Mesenchymal stem cell (in vitro differentiated cells and primary cell): Measurements from ENCODE around the gene TSEN54.
A peak's percentile ranks its signal among the peaks of the same experiment; 100 is the strongest.

Experiments
- DNase-seq: peaks from one replicate; pipeline ENCODE4 v3.0.0-alpha.2; 2013
- H2AFZ ChIP-seq: one replicate; pipeline ENCODE4 v1.6.1; 2013; ENCODE audit warnings: low read depth, mild to moderate bottlenecking, control low read depth, inconsistent platforms, low read length, moderate library complexity
- H2AK5ac ChIP-seq: 2 replicates; pipeline ENCODE4 v1.6.1; 2013; ENCODE audit warnings: low read length, moderate library complexity, mild to moderate bottlenecking, inconsistent platforms; ENCODE audit not compliant: severe bottlenecking
- H2BK120ac ChIP-seq: one replicate; pipeline ENCODE4 v1.6.1; 2013; ENCODE audit warnings: low read depth, mild to moderate bottlenecking, inconsistent platforms, low read length, moderate library complexity
- H2BK12ac ChIP-seq, 2 experiments: one replicate each; pipeline ENCODE4 v1.6.1; 2013; ENCODE audit warnings: inconsistent platforms in 2 of 2, low read length in 2 of 2, mild to moderate bottlenecking in 2 of 2, moderate library complexity in 2 of 2, control low read depth in 1 of 2
- H2BK15ac ChIP-seq: one replicate; pipeline ENCODE4 v1.6.1; 2013; ENCODE audit warnings: mild to moderate bottlenecking, low read depth, inconsistent platforms; ENCODE audit not compliant: poor library complexity, severe bottlenecking
- H2BK5ac ChIP-seq: 2 replicates; pipeline ENCODE4 v1.6.1; 2013; ENCODE audit warnings: low read depth, mild to moderate bottlenecking, low read length, control low read depth, inconsistent platforms; ENCODE audit not compliant: poor library complexity, severe bottlenecking
- H3K14ac ChIP-seq, 2 experiments: one replicate each; pipeline ENCODE4 v1.6.1; 2013; ENCODE audit warnings: inconsistent platforms in 2 of 2, low read length in 2 of 2, control low read depth in 1 of 2, mild to moderate bottlenecking in 1 of 2, moderate library complexity in 1 of 2
- H3K18ac ChIP-seq, 2 experiments: one replicate each; pipeline ENCODE4 v1.6.1; 2013; ENCODE audit warnings: inconsistent platforms in 2 of 2, low read length in 2 of 2, control low read depth in 1 of 2, low read depth in 1 of 2, mild to moderate bottlenecking in 1 of 2
- H3K23ac ChIP-seq, 2 experiments: one replicate each; pipeline ENCODE4 v1.6.1; 2013; ENCODE audit warnings: inconsistent platforms in 2 of 2, low read length in 2 of 2, mild to moderate bottlenecking in 2 of 2, moderate library complexity in 2 of 2, control low read depth in 1 of 2
- H3K27ac ChIP-seq: 2 replicates; pipeline ENCODE4 v1.5.1; 2013; ENCODE audit warnings: mild to moderate bottlenecking, moderate library complexity, low read length, control low read depth, inconsistent platforms; ENCODE audit not compliant: poor library complexity, severe bottlenecking
- H3K27me3 ChIP-seq, 2 experiments: 2 replicates each; pipeline versions ENCODE4 v1.6.1 to v1.7.0; 2013; ENCODE audit warnings: low read length in 2 of 2, mild to moderate bottlenecking in 2 of 2, moderate library complexity in 2 of 2, control low read depth in 1 of 2, inconsistent platforms in 1 of 2; ENCODE audit not compliant: control insufficient read depth in 1 of 2, insufficient read depth in 1 of 2
- H3K36me3 ChIP-seq, 2 experiments: 2 replicates each; pipeline versions ENCODE4 v1.6.1 to v1.7.0; 2013; ENCODE audit warnings: low read length in 2 of 2, control low read depth in 1 of 2, inconsistent platforms in 1 of 2, low read depth in 1 of 2, mild to moderate bottlenecking in 1 of 2; ENCODE audit not compliant: insufficient read depth in 2 of 2, control insufficient read depth in 1 of 2
- H3K4ac ChIP-seq, 2 experiments: one replicate each; pipeline ENCODE4 v1.6.1; 2013; ENCODE audit warnings: inconsistent platforms in 2 of 2, low read length in 2 of 2, mild to moderate bottlenecking in 2 of 2, moderate library complexity in 2 of 2, control low read depth in 1 of 2, low read depth in 1 of 2
- H3K4me1 ChIP-seq: 2 replicates; pipeline ENCODE4 v1.6.1; 2013; ENCODE audit warnings: low read depth, low read length, control low read depth; ENCODE audit not compliant: control insufficient read depth, insufficient read depth
- H3K4me2 ChIP-seq: 2 replicates; pipeline ENCODE4 v1.6.1; 2013; ENCODE audit warnings: low read length, mild to moderate bottlenecking, inconsistent platforms; ENCODE audit not compliant: poor library complexity, severe bottlenecking
- H3K4me3 ChIP-seq, 2 experiments: 2 replicates each; pipeline versions ENCODE4 v1.5.1 to v1.7.0; 2013; ENCODE audit warnings: low read length in 2 of 2, mild to moderate bottlenecking in 2 of 2, control low read depth in 1 of 2, low read depth in 1 of 2; ENCODE audit not compliant: insufficient read depth in 1 of 2
- H3K79me1 ChIP-seq: replicated peaks from 2 replicates; pipeline ENCODE4 v1.6.1; 2013; ENCODE audit warnings: mild to moderate bottlenecking, control low read depth, low read length, inconsistent platforms; ENCODE audit not compliant: poor library complexity, severe bottlenecking
- H3K9ac ChIP-seq: 2 replicates; pipeline ENCODE4 v1.7.0; 2013; ENCODE audit warnings: mild to moderate bottlenecking, low read length, moderate library complexity
- H3K9me3 ChIP-seq: 2 replicates; pipeline ENCODE4 v1.7.0; 2013; ENCODE audit warnings: mild to moderate bottlenecking, low read length; ENCODE audit not compliant: control insufficient read depth
- H4K8ac ChIP-seq: one replicate; pipeline ENCODE4 v1.6.1; 2013; ENCODE audit warnings: inconsistent platforms, mild to moderate bottlenecking, low read length, moderate library complexity
- H4K91ac ChIP-seq: one replicate; pipeline ENCODE4 v1.6.1; 2013; ENCODE audit warnings: mild to moderate bottlenecking, low read length, inconsistent platforms
- WGBS: methylation state at CpG from one replicate; pipeline ENCODE4 v1.1.7; 2013; ENCODE audit warnings: mixed read lengths; 5-methylcytosine and 5-hydroxymethylcytosine counted together

The TSEN54 gene

GRCh38 chr17:75571885-75572215 is 55.5 kb downstream of the TSEN54 start:
- Histone ChIP-seq H3K27ac (no peak overlapping the region), H3K14ac (no peak overlapping the region), H3K23ac (no peak overlapping the region), H4K8ac (no peak overlapping the region), H2AK5ac (no peak overlapping the region), H3K4me1 (peaks cover 7% of the 10 kb centered on the region), H2AFZ (no peak overlapping the region), H2BK5ac (no peak overlapping the region), H2BK120ac (no peak overlapping the region), H3K4me2 (no peak overlapping the region), H3K79me1 (no peaks in the 10 kb centered on the region), H3K27me3 (peaks cover 0 to 52% of the 10 kb centered on the region in 2 experiments), H4K91ac (peak overlapping the region; percentile 19), H2BK12ac (no peak overlapping the region), H2BK15ac (no peak overlapping the region), H3K4me3 (no peak overlapping the region), H3K9ac (no peak overlapping the region), H3K18ac (peak overlapping the region in 1 of 2 experiments; percentile 63), H3K36me3 (peaks cover 0 to 8% of the 10 kb centered on the region in 2 experiments), H3K9me3 (no peaks in the 10 kb centered on the region), H3K4ac (no peak overlapping the region)
- WGBS: 94% methylated on average over 14 of the region's 16 CpGs
- no peak for DNase-seq

GRCh38 chr17:75572713-75573539 is 56.6 kb downstream of the TSEN54 start:
- peaks cover 5% of the 10 kb centered on the region for H3K4me1 ChIP-seq

GRCh38 chr17:75573540-75573957 is 57.2 kb downstream of the TSEN54 start:
- no peak overlapping the region for H2AFZ ChIP-seq
- peak overlapping the region; percentile 77 for H4K91ac ChIP-seq
- H2BK120ac ChIP-seq: no peak overlapping the region
- H3K4me2 ChIP-seq: no peak overlapping the region
- no peaks in the 10 kb centered on the region for H3K9me3 ChIP-seq
- no peak overlapping the region for H3K14ac ChIP-seq
- no peak overlapping the region for H3K4me3 ChIP-seq
- H3K9ac ChIP-seq: no peak overlapping the region
- H2AK5ac ChIP-seq: no peak overlapping the region
- peaks cover 0 to 42% of the 10 kb centered on the region in 2 experiments for H3K27me3 ChIP-seq
- H4K8ac ChIP-seq: no peak overlapping the region
- H3K23ac ChIP-seq: no peak overlapping the region
- no peak overlapping the region for H2BK15ac ChIP-seq
- H2BK12ac ChIP-seq: no peak overlapping the region
- H3K18ac ChIP-seq: no peak overlapping the region
- no peaks in the 10 kb centered on the region for H3K79me1 ChIP-seq
- H3K4ac ChIP-seq: no peak overlapping the region
- no peak overlapping the region for H2BK5ac ChIP-seq
- no peak overlapping the region for H3K27ac ChIP-seq
- DNase-seq: no peak
- peaks cover 0 to 5% of the 10 kb centered on the region in 2 experiments for H3K36me3 ChIP-seq
- H3K4me1 ChIP-seq: peaks cover 5% of the 10 kb centered on the region
- 87% methylated on average over 16 of the region's 16 CpGs for WGBS

More at GRCh38 chr17:75572713-75573539, 56.6 kb downstream of the TSEN54 start:
- no peak overlapping the region for H3K4ac ChIP-seq
- no peak overlapping the region for H3K18ac ChIP-seq
- H2BK5ac ChIP-seq: no peak overlapping the region
- no peak overlapping the region for H3K23ac ChIP-seq
- H3K36me3 ChIP-seq: peaks cover 0 to 8% of the 10 kb centered on the region in 2 experiments
- H2AK5ac ChIP-seq: no peak overlapping the region
- no peak overlapping the region for H2BK120ac ChIP-seq
- 96% methylated on average over 39 of the region's 39 CpGs for WGBS
- H2BK12ac ChIP-seq: no peak overlapping the region
- peak overlapping the region; percentile 72 for H4K91ac ChIP-seq
- DNase-seq: no peak
- no peak overlapping the region for H2BK15ac ChIP-seq
- peaks cover 0 to 45% of the 10 kb centered on the region in 2 experiments for H3K27me3 ChIP-seq
- no peak overlapping the region for H3K9ac ChIP-seq
- H3K79me1 ChIP-seq: no peaks in the 10 kb centered on the region
- H3K27ac ChIP-seq: no peak overlapping the region
- H2AFZ ChIP-seq: no peak overlapping the region
- no peak overlapping the region for H3K4me3 ChIP-seq
- no peaks in the 10 kb centered on the region for H3K9me3 ChIP-seq
- H4K8ac ChIP-seq: no peak overlapping the region
- no peak overlapping the region for H3K4me2 ChIP-seq
- no peak overlapping the region for H3K14ac ChIP-seq

GRCh38 chr17:75573994-75574393 is 57.7 kb downstream of the TSEN54 start:
- no peak overlapping the region for H4K8ac ChIP-seq
- peaks cover 0 to 42% of the 10 kb centered on the region in 2 experiments for H3K27me3 ChIP-seq
- no peak overlapping the region for H2AK5ac ChIP-seq
- no peak overlapping the region for H3K4ac ChIP-seq
- peaks cover 5% of the 10 kb centered on the region for H3K4me1 ChIP-seq
- H4K91ac ChIP-seq: peak overlapping the region; percentile 77
- H2AFZ ChIP-seq: no peak overlapping the region
- H2BK120ac ChIP-seq: no peak overlapping the region
- no peak overlapping the region for H3K27ac ChIP-seq
- 98% methylated on average over 13 of the region's 13 CpGs for WGBS
- no peak overlapping the region for H2BK12ac ChIP-seq
- H3K79me1 ChIP-seq: no peaks in the 10 kb centered on the region
- H3K9ac ChIP-seq: no peak overlapping the region
- no peak for DNase-seq
- H3K4me2 ChIP-seq: no peak overlapping the region
- no peak overlapping the region for H3K23ac ChIP-seq
- H2BK15ac ChIP-seq: no peak overlapping the region
- no peak overlapping the region for H3K4me3 ChIP-seq
- no peaks in the 10 kb centered on the region for H3K9me3 ChIP-seq
- H3K36me3 ChIP-seq: peaks cover 0 to 4% of the 10 kb centered on the region in 2 experiments
- H3K18ac ChIP-seq: no peak overlapping the region
- H2BK5ac ChIP-seq: no peak overlapping the region
- no peak overlapping the region for H3K14ac ChIP-seq
